ENCODE data around the gene ABO.

The ABO gene

DNA sequence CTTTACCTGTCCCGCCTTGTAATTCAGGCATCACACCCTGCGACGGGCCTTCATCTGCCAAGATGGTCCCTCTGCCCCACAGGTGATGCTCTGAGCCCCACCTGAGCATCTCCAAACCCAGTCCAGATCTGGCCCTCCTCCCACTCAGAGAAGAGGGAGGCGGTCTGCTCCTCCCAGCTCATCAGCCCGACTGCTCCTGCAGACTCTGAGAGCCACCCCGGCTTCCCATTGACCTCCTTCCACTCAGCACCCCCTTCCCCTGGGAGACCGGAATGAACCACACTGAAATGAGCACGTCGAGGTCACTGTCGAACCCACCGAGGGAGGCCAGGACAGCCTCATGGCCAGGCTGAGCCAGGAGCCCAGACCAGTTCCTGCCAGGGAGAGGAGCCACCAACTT, 12.8 kb downstream of the ABO start:
- H3K27ac Mint-ChIP-seq = no peak overlapping the region
- no peak for DNase-seq

DNA sequence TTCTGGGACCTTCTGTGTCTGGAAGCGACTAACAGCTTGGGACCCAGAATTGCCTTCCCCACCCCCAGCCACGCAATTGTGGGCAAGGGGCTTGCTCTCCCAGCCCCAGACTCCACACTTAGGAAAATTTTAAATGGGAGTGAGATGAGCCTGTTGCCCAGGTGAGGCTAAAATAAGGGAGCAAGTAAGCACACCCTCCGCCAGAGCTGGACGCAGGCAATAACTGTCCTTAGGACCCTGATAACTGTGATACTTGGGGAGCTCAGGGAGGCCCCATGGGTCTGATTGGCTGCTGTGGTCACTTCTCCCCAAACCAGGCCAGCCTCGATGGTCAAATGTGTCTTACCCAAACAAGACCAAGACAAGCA, 13.3 kb downstream of the ABO start:
- ATAC-seq (replicated peaks) (no peak), DNase-seq (no peak)
- Mint-ChIP-seq H3K36me3 (no peaks in the 10 kb centered on the region), H3K4me3 (no peak overlapping the region), H3K27ac (no peak overlapping the region), H3K27me3 (peaks cover 25 to 27% of the 10 kb centered on the region in 2 donors), H3K4me1 (no peaks in the 10 kb centered on the region), H3K9me3 (no peaks in the 10 kb centered on the region)

More for the DNA sequence above, 12.8 kb downstream of the ABO start:
- Mint-ChIP-seq H3K36me3 (no peaks in the 10 kb centered on the region), H3K9me3 (no peaks in the 10 kb centered on the region), H3K4me1 (no peaks in the 10 kb centered on the region), H3K4me3 (no peak overlapping the region), H3K27me3 (peaks cover 25 to 27% of the 10 kb centered on the region in 2 donors)
- no peak for ATAC-seq (replicated peaks)

- H3K4me3 Mint-ChIP-seq = no peak overlapping the region
Measured at GRCh38 chr9:133261103-133261752, 13.8 kb downstream of the ABO start.

DNA sequence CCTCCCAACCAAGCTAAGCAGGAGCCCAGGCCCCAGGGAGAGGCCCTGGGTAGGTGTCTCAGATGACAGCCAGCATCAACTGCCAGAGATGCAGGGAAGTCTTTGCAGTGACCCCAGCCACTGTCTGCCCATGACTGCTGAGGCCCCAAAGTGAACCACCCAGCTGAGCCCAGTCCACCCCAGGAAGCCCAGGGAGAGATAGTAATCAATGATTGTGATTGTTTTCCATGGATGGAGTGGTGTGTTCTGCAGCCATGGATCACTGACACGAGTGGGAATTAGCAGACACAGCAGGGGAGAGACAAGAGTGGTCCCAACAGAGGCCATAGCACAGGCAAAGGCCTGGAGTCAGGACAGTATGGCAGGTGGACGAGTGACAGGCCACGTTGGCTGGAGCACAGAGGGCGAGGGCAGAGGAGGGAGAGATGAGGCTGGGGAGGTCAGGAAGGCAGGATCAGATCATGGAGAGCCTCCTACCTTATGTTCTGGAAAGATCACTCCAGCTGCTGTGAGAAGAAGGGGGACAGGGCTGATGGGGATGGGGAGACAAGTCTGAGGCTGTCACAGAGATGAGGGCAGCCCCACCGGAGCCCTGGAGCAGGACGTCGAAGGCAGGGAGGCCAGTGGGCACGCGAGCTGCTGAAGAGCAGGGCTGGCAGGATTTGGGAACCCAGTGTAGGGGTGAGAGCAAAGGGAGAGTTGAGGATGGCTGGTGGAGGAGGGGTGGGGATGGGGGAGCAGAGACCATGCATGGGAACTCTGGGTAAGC, 14.5 kb downstream of the ABO start:
- no peak overlapping the region for H3K27ac Mint-ChIP-seq
- H3K9me3 Mint-ChIP-seq = no peaks in the 10 kb centered on the region
- H3K4me1 Mint-ChIP-seq = no peaks in the 10 kb centered on the region
- DNase-seq = no peak
- ATAC-seq (replicated peaks) = no peak
- no peaks in the 10 kb centered on the region for H3K36me3 Mint-ChIP-seq
- no peak overlapping the region for H3K4me3 Mint-ChIP-seq
- H3K27me3 Mint-ChIP-seq = peaks cover 27 to 29% of the 10 kb centered on the region in 2 donors

More at GRCh38 chr9:133261103-133261752, 13.8 kb downstream of the ABO start:
- H3K36me3 Mint-ChIP-seq = no peaks in the 10 kb centered on the region
- ATAC-seq (replicated peaks) (no peak), DNase-seq (no peak)
- no peaks in the 10 kb centered on the region for H3K9me3 Mint-ChIP-seq
- no peaks in the 10 kb centered on the region for H3K4me1 Mint-ChIP-seq
- H3K27ac Mint-ChIP-seq = no peak overlapping the region
- peaks cover 27 to 29% of the 10 kb centered on the region in 2 donors for H3K27me3 Mint-ChIP-seq

GRCh38 chr9:133258061-133259015, 16.7 kb downstream of the ABO start:
- H3K4me1 Mint-ChIP-seq = no peaks in the 10 kb centered on the region
- no peak for ATAC-seq (replicated peaks)
- no peak overlapping the region for H3K27ac Mint-ChIP-seq
- DNase-seq = no peak
- H3K27me3 Mint-ChIP-seq = peaks cover 20 to 21% of the 10 kb centered on the region in 2 donors
- H3K36me3 Mint-ChIP-seq = no peaks in the 10 kb centered on the region
- no peaks in the 10 kb centered on the region for H3K9me3 Mint-ChIP-seq
- H3K4me3 Mint-ChIP-seq = no peak overlapping the region

DNA sequence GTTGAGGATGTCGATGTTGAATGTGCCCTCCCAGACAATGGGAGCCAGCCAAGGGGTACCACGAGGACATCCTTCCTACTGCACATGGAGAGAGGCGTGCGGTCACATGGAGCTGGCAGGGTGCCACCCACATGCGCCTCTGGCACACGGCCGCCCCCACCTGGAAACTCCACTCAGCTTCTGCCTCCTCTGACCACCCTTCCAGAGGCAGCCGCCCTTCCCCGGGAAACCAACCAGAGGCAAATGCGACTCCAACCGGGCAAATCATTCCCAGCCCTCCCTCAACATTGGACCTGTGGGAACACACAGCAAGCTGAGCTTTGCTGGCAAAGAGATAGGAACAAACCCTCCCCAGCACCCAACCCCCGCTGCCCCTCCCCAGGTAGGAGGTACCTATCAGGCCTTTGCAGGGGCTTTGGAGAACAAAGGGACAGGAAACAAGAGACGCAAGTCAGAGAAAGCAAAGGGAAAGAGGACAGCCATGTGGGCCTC, 17.5 kb downstream of the ABO start:
- Mint-ChIP-seq H3K9me3 (no peaks in the 10 kb centered on the region), H3K36me3 (no peaks in the 10 kb centered on the region), H3K27me3 (peaks cover 20% of the 10 kb centered on the region in 2 donors), H3K4me3 (no peak overlapping the region), H3K4me1 (no peaks in the 10 kb centered on the region), H3K27ac (no peak overlapping the region)
- ATAC-seq (replicated peaks) = no peak
- DNase-seq = no peak

GRCh38 chr9:133256686-133257091, 18.3 kb downstream of the ABO start:
- H3K27ac Mint-ChIP-seq = no peak overlapping the region
- DNase-seq = no peak
- no peaks in the 10 kb centered on the region for H3K9me3 Mint-ChIP-seq

GRCh38 chr9:133256136-133256461, 18.9 kb downstream of the ABO start:
- Mint-ChIP-seq H3K27me3 (peaks cover 12% of the 10 kb centered on the region in 2 donors), H3K27ac (no peak overlapping the region), H3K4me3 (no peak overlapping the region), H3K4me1 (no peaks in the 10 kb centered on the region), H3K36me3 (no peaks in the 10 kb centered on the region), H3K9me3 (no peaks in the 10 kb centered on the region)
- ATAC-seq (replicated peaks) (no peak), DNase-seq (no peak)

More at GRCh38 chr9:133256686-133257091, 18.3 kb downstream of the ABO start:
- H3K36me3 Mint-ChIP-seq = no peaks in the 10 kb centered on the region
- no peaks in the 10 kb centered on the region for H3K4me1 Mint-ChIP-seq
- peaks cover 12% of the 10 kb centered on the region in 2 donors for H3K27me3 Mint-ChIP-seq
- ATAC-seq (replicated peaks) = no peak
- H3K4me3 Mint-ChIP-seq = no peak overlapping the region

- Mint-ChIP-seq H3K27ac (no peak overlapping the region), H3K27me3 (peaks cover 8% of the 10 kb centered on the region in 2 donors), H3K4me1 (no peaks in the 10 kb centered on the region), H3K9me3 (no peaks in the 10 kb centered on the region), H3K4me3 (no peak overlapping the region), H3K36me3 (no peaks in the 10 kb centered on the region)
- no peak for DNase-seq
- no peak for ATAC-seq (replicated peaks)
Measured at GRCh38 chr9:133255371-133256135, 19.4 kb downstream of the ABO start.

GRCh38 chr9:133254471-133254870, 20.5 kb downstream of the ABO start:
- ATAC-seq (replicated peaks) = no peak
- Mint-ChIP-seq H3K9me3 (no peaks in the 10 kb centered on the region), H3K36me3 (no peaks in the 10 kb centered on the region), H3K27me3 (peaks cover 11 to 14% of the 10 kb centered on the region in 2 donors), H3K4me1 (no peaks in the 10 kb centered on the region), H3K4me3 (no peak overlapping the region), H3K27ac (no peak overlapping the region)
- no peak for DNase-seq

- ATAC-seq (replicated peaks) = no peak
- Mint-ChIP-seq H3K4me3 (no peak overlapping the region), H3K9me3 (no peaks in the 10 kb centered on the region), H3K27ac (no peak overlapping the region), H3K4me1 (no peaks in the 10 kb centered on the region), H3K27me3 (peaks cover 21 to 22% of the 10 kb centered on the region in 2 donors), H3K36me3 (no peaks in the 10 kb centered on the region)
- no peak for DNase-seq
Measured at GRCh38 chr9:133253268-133253667, 21.7 kb downstream of the ABO start.

DNA sequence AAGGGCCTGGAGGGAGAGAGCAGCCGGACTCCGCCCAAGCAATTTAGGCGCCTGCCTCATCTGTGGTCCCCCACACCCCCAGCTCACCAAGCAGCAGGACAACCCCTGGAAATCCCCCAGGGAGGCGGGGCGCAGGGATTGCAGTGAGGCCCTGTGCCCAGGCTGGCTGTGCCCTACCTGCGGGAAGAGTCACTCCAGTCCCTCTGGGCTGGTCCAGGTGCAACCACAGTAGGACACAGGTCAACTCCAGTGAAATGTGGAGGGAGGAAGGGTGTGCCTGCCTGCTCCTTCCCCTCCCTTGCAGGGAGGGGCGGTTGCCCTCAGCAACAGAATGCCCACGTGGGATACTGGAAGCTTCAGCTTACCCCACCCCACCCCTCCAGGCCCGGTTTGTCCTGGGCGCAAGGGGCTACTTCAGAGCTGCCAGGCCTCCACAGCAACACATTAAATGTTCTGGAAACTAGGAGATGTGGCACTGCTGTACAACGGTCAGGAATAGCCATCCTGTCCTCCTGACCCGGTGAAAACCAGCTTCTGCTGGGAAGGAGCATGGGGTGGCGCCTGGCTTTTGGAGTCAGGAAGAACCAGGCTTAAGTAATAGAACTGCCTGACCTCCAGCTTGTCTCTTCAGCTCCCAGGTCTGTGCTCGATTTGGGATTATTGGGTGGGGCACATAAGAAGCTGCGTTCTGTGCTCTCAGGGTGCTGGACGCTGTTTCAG, 22.5 kb downstream of the ABO start:
- H3K27me3 Mint-ChIP-seq = peaks cover 22 to 25% of the 10 kb centered on the region in 2 donors
- H3K4me3 Mint-ChIP-seq = no peak overlapping the region
- H3K27ac Mint-ChIP-seq = no peak overlapping the region
- no peaks in the 10 kb centered on the region for H3K36me3 Mint-ChIP-seq
- ATAC-seq (replicated peaks) (no peak), DNase-seq (no peak)
- no peaks in the 10 kb centered on the region for H3K4me1 Mint-ChIP-seq
- no peaks in the 10 kb centered on the region for H3K9me3 Mint-ChIP-seq

DNA sequence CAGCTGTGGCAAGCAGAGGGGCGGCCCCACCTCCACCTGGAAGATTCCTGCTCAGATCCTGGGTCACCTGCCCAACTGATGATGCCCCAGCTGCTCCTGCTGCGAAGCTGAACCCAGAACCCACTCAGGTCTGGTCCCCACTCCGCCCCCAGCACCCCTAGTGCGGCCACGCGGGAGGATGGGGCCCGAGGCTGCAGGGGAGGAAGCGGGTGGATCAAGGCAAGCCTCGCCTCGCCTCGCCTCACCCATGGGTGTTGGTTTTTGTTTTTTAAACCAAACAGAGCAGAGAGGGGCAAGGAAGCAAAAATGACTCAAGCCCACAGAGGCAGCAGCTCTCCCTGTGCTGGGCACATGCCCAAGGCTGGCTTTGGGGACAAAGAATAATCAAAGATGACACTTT, 23.2 kb downstream of the ABO start:
- Mint-ChIP-seq H3K4me1 (no peaks in the 10 kb centered on the region), H3K9me3 (no peaks in the 10 kb centered on the region), H3K36me3 (no peaks in the 10 kb centered on the region), H3K27ac (no peak overlapping the region), H3K27me3 (peaks cover 27 to 31% of the 10 kb centered on the region in 2 donors), H3K4me3 (no peak overlapping the region)
- DNase-seq = no peak
- no peak for ATAC-seq (replicated peaks)
